Measurements from ENCODE around the gene SH3D19. TPM values are rescaled to one million over a fixed set of nuclear protein-coding genes. Genes with fewer than 3 reads are reported as not detected.
"Not testable (repeated sequence)": the region's sequence is repeated elsewhere in the genome, so short reads cannot be mapped to it uniquely, and the experiment has no call there.

The SH3D19 gene
- polyA plus RNA-seq, 2 donors = 19.1 to 22.8 TPM

- no peaks in the 10 kb centered on the region for H3K9me3 ChIP-seq (ENCODE audit: control insufficient read depth in 2 of 2, insufficient read depth in 1 of 2, low read depth in 1 of 2, low read length in 1 of 2)
- H3K4me3 ChIP-seq (ENCODE audit: low read depth in 1 of 2, low read length in 2 of 2) = peak overlapping the region in 1 of 2 donors; percentile 62
- H3K27me3 ChIP-seq (ENCODE audit: control insufficient read depth in 1 of 2, insufficient read depth in 2 of 2, low read length in 2 of 2) = no peaks in the 10 kb centered on the region
- peaks cover 0 to 4% of the 10 kb centered on the region in 2 donors for H3K4me1 ChIP-seq (ENCODE audit: control insufficient read depth in 2 of 2, insufficient read depth in 2 of 2, low read length in 1 of 2)
- 69 to 76% methylated on average over 1 of the region's 1 CpG for WGBS, 2 donors
- H3K27ac ChIP-seq (ENCODE audit: low read depth in 2 of 2, low read length in 1 of 2) = no peak overlapping the region
- H3K36me3 ChIP-seq (ENCODE audit: control insufficient read depth in 2 of 2, insufficient read depth in 2 of 2, low read length in 1 of 2) = no peaks in the 10 kb centered on the region
These were observed 1.7 kb downstream of the SH3D19 start for GRCh38 chr4:151323667-151324066.

GRCh38 chr4:151322570-151322969 is 2.8 kb downstream of the SH3D19 start:
- H3K4me3 ChIP-seq (ENCODE audit: low read depth in 1 of 2, low read length in 2 of 2) = no peak overlapping the region
- H3K4me1 ChIP-seq (ENCODE audit: control insufficient read depth in 2 of 2, insufficient read depth in 2 of 2, low read length in 1 of 2) = peaks cover 0 to 4% of the 10 kb centered on the region in 2 donors

GRCh38 chr4:151322161-151322560 is 3.2 kb downstream of the SH3D19 start:
- not testable (repeated sequence) for H3K4me3 ChIP-seq (ENCODE audit: low read depth in 1 of 2, low read length in 2 of 2); H3K27ac ChIP-seq (ENCODE audit: low read depth in 2 of 2, low read length in 1 of 2); H3K4me1 ChIP-seq (ENCODE audit: control insufficient read depth in 2 of 2, insufficient read depth in 2 of 2, low read length in 1 of 2); H3K9me3 ChIP-seq (ENCODE audit: control insufficient read depth in 2 of 2, insufficient read depth in 1 of 2, low read depth in 1 of 2, low read length in 1 of 2); H3K36me3 ChIP-seq (ENCODE audit: control insufficient read depth in 2 of 2, insufficient read depth in 2 of 2, low read length in 1 of 2); H3K27me3 ChIP-seq (ENCODE audit: control insufficient read depth in 1 of 2, insufficient read depth in 2 of 2, low read length in 2 of 2)
- WGBS, 2 donors = 62 to 67% methylated on average over 4 of the region's 4 CpGs

More at GRCh38 chr4:151322570-151322969, 2.8 kb downstream of the SH3D19 start:
- Histone ChIP-seq H3K27ac (ENCODE audit: low read depth in 2 of 2, low read length in 1 of 2) (no peak overlapping the region), H3K27me3 (ENCODE audit: control insufficient read depth in 1 of 2, insufficient read depth in 2 of 2, low read length in 2 of 2) (no peaks in the 10 kb centered on the region), H3K9me3 (ENCODE audit: control insufficient read depth in 2 of 2, insufficient read depth in 1 of 2, low read depth in 1 of 2, low read length in 1 of 2) (no peaks in the 10 kb centered on the region), H3K36me3 (ENCODE audit: control insufficient read depth in 2 of 2, insufficient read depth in 2 of 2, low read length in 1 of 2) (no peaks in the 10 kb centered on the region)

- H3K4me3 ChIP-seq (ENCODE audit: low read depth in 1 of 2, low read length in 2 of 2) = no peak overlapping the region
- WGBS, 2 donors = 46 to 66% methylated on average over 1 of the region's 1 CpG
These were observed 3.8 kb downstream of the SH3D19 start for GRCh38 chr4:151321586-151321985.

GRCh38 chr4:151319490-151319889 is 5.9 kb downstream of the SH3D19 start:
- Histone ChIP-seq H3K9me3 (ENCODE audit: control insufficient read depth in 2 of 2, insufficient read depth in 1 of 2, low read depth in 1 of 2, low read length in 1 of 2) (no peaks in the 10 kb centered on the region), H3K27ac (ENCODE audit: low read depth in 2 of 2, low read length in 1 of 2) (no peak overlapping the region), H3K36me3 (ENCODE audit: control insufficient read depth in 2 of 2, insufficient read depth in 2 of 2, low read length in 1 of 2) (no peaks in the 10 kb centered on the region), H3K4me3 (ENCODE audit: low read depth in 1 of 2, low read length in 2 of 2) (no peak overlapping the region), H3K27me3 (ENCODE audit: control insufficient read depth in 1 of 2, insufficient read depth in 2 of 2, low read length in 2 of 2) (no peaks in the 10 kb centered on the region), H3K4me1 (ENCODE audit: control insufficient read depth in 2 of 2, insufficient read depth in 2 of 2, low read length in 1 of 2) (peaks cover 0 to 7% of the 10 kb centered on the region in 2 donors)
- 93 to 100% methylated on average over 1 of the region's 1 CpG for WGBS, 2 donors

More at GRCh38 chr4:151321586-151321985, 3.8 kb downstream of the SH3D19 start:
- Histone ChIP-seq H3K27me3 (ENCODE audit: control insufficient read depth in 1 of 2, insufficient read depth in 2 of 2, low read length in 2 of 2) (no peaks in the 10 kb centered on the region), H3K4me1 (ENCODE audit: control insufficient read depth in 2 of 2, insufficient read depth in 2 of 2, low read length in 1 of 2) (peaks cover 0 to 4% of the 10 kb centered on the region in 2 donors), H3K27ac (ENCODE audit: low read depth in 2 of 2, low read length in 1 of 2) (no peak overlapping the region), H3K36me3 (ENCODE audit: control insufficient read depth in 2 of 2, insufficient read depth in 2 of 2, low read length in 1 of 2) (no peaks in the 10 kb centered on the region), H3K9me3 (ENCODE audit: control insufficient read depth in 2 of 2, insufficient read depth in 1 of 2, low read depth in 1 of 2, low read length in 1 of 2) (no peaks in the 10 kb centered on the region)

GRCh38 chr4:151318307-151319006 is 6.9 kb downstream of the SH3D19 start:
- Histone ChIP-seq H3K4me3 (ENCODE audit: low read depth in 1 of 2, low read length in 2 of 2) (no peak overlapping the region), H3K4me1 (ENCODE audit: control insufficient read depth in 2 of 2, insufficient read depth in 2 of 2, low read length in 1 of 2) (peaks cover 0 to 7% of the 10 kb centered on the region in 2 donors), H3K9me3 (ENCODE audit: control insufficient read depth in 2 of 2, insufficient read depth in 1 of 2, low read depth in 1 of 2, low read length in 1 of 2) (no peaks in the 10 kb centered on the region), H3K27me3 (ENCODE audit: control insufficient read depth in 1 of 2, insufficient read depth in 2 of 2, low read length in 2 of 2) (no peaks in the 10 kb centered on the region), H3K27ac (ENCODE audit: low read depth in 2 of 2, low read length in 1 of 2) (no peak overlapping the region), H3K36me3 (ENCODE audit: control insufficient read depth in 2 of 2, insufficient read depth in 2 of 2, low read length in 1 of 2) (no peaks in the 10 kb centered on the region)
- 88 to 97% methylated on average over 1 of the region's 1 CpG for WGBS, 2 donors

- no peak overlapping the region for H3K4me3 ChIP-seq (ENCODE audit: low read depth in 1 of 2, low read length in 2 of 2)
- no peaks in the 10 kb centered on the region for H3K27me3 ChIP-seq (ENCODE audit: control insufficient read depth in 1 of 2, insufficient read depth in 2 of 2, low read length in 2 of 2)
- H3K9me3 ChIP-seq (ENCODE audit: control insufficient read depth in 2 of 2, insufficient read depth in 1 of 2, low read depth in 1 of 2, low read length in 1 of 2) = no peaks in the 10 kb centered on the region
- no peak overlapping the region for H3K27ac ChIP-seq (ENCODE audit: low read depth in 2 of 2, low read length in 1 of 2)
- WGBS, 2 donors = 53 to 58% methylated on average over 2 of the region's 2 CpGs
- H3K36me3 ChIP-seq (ENCODE audit: control insufficient read depth in 2 of 2, insufficient read depth in 2 of 2, low read length in 1 of 2) = no peaks in the 10 kb centered on the region
- peaks cover 3 to 4% of the 10 kb centered on the region in 2 donors for H3K4me1 ChIP-seq (ENCODE audit: control insufficient read depth in 2 of 2, insufficient read depth in 2 of 2, low read length in 1 of 2)
These were observed 8.8 kb downstream of the SH3D19 start for GRCh38 chr4:151316645-151317044.

- Histone ChIP-seq H3K36me3 (ENCODE audit: control insufficient read depth in 2 of 2, insufficient read depth in 2 of 2, low read length in 1 of 2) (no peaks in the 10 kb centered on the region), H3K4me1 (ENCODE audit: control insufficient read depth in 2 of 2, insufficient read depth in 2 of 2, low read length in 1 of 2) (peaks cover 3 to 4% of the 10 kb centered on the region in 2 donors), H3K4me3 (ENCODE audit: low read depth in 1 of 2, low read length in 2 of 2) (no peak overlapping the region), H3K27me3 (ENCODE audit: control insufficient read depth in 1 of 2, insufficient read depth in 2 of 2, low read length in 2 of 2) (no peaks in the 10 kb centered on the region), H3K9me3 (ENCODE audit: control insufficient read depth in 2 of 2, insufficient read depth in 1 of 2, low read depth in 1 of 2, low read length in 1 of 2) (no peaks in the 10 kb centered on the region), H3K27ac (ENCODE audit: low read depth in 2 of 2, low read length in 1 of 2) (peak overlapping the region; percentile 12 to 42)
- WGBS, 2 donors = 44 to 48% methylated on average over 2 of the region's 2 CpGs
These were observed 10.1 kb downstream of the SH3D19 start for GRCh38 chr4:151315212-151315886.

GRCh38 chr4:151314479-151314878 is 10.9 kb downstream of the SH3D19 start:
- no peaks in the 10 kb centered on the region for H3K27me3 ChIP-seq (ENCODE audit: control insufficient read depth in 1 of 2, insufficient read depth in 2 of 2, low read length in 2 of 2)
- no peak overlapping the region for H3K27ac ChIP-seq (ENCODE audit: low read depth in 2 of 2, low read length in 1 of 2)
- H3K9me3 ChIP-seq (ENCODE audit: control insufficient read depth in 2 of 2, insufficient read depth in 1 of 2, low read depth in 1 of 2, low read length in 1 of 2) = no peaks in the 10 kb centered on the region
- WGBS, 2 donors = 86 to 96% methylated on average over 1 of the region's 1 CpG
- no peak overlapping the region for H3K4me3 ChIP-seq (ENCODE audit: low read depth in 1 of 2, low read length in 2 of 2)
- H3K36me3 ChIP-seq (ENCODE audit: control insufficient read depth in 2 of 2, insufficient read depth in 2 of 2, low read length in 1 of 2) = no peaks in the 10 kb centered on the region
- peaks cover 3 to 4% of the 10 kb centered on the region in 2 donors for H3K4me1 ChIP-seq (ENCODE audit: control insufficient read depth in 2 of 2, insufficient read depth in 2 of 2, low read length in 1 of 2)

GRCh38 chr4:151314010-151314355 is 11.4 kb downstream of the SH3D19 start:
- Histone ChIP-seq H3K9me3 (ENCODE audit: control insufficient read depth in 2 of 2, insufficient read depth in 1 of 2, low read depth in 1 of 2, low read length in 1 of 2) (no peaks in the 10 kb centered on the region), H3K4me1 (ENCODE audit: control insufficient read depth in 2 of 2, insufficient read depth in 2 of 2, low read length in 1 of 2) (peaks cover 3 to 4% of the 10 kb centered on the region in 2 donors), H3K4me3 (ENCODE audit: low read depth in 1 of 2, low read length in 2 of 2) (no peak overlapping the region), H3K27me3 (ENCODE audit: control insufficient read depth in 1 of 2, insufficient read depth in 2 of 2, low read length in 2 of 2) (no peaks in the 10 kb centered on the region), H3K36me3 (ENCODE audit: control insufficient read depth in 2 of 2, insufficient read depth in 2 of 2, low read length in 1 of 2) (no peaks in the 10 kb centered on the region), H3K27ac (ENCODE audit: low read depth in 2 of 2, low read length in 1 of 2) (no peak overlapping the region)
- WGBS, 2 donors = 63 to 77% methylated on average over 1 of the region's 1 CpG
